ENCODE results near the gene TMEM252. TPM values are rescaled to one million over a fixed set of nuclear protein-coding genes. Genes with fewer than 3 reads are reported as not detected.

Gene TMEM252
- total RNA-seq, 1 experiment from 2014 or later, result not detected

DNA sequence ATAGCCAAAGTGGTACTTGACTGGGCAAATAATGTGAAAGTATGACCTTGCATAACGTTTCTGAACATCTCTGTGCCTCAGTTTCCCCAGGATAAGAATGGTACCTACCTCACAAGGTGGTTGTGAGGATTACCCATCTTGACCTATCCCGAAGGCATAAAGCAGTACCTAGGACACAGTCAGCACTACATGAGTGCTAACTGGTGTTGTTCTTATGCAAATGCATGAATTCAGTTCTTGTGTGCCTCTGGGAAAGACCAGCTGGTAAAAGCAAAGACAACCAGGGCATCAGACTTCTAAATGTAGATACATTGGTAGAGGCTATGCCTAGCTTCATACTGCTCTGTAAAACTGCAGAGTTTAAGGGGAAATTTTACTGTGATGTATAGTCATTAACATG is 21.8 kb upstream of the TMEM252 start:
- H3K9me3 Mint-ChIP-seq (ENCODE audit: low read depth, unreplicated experiment), result no peaks in the 10 kb centered on the region
- no TSS peak for BruUV-seq (replicated peaks)
- no peak for DNase-seq
- no peak overlapping the region for H3K27ac Mint-ChIP-seq (ENCODE audit: unreplicated experiment)
- H3K27me3 Mint-ChIP-seq (ENCODE audit: unreplicated experiment), result peaks cover 13% of the 10 kb centered on the region
- CTCF ChIA-PET, result no interaction called here
- H3K36me3 Mint-ChIP-seq (ENCODE audit: insufficient read depth, unreplicated experiment), result no peaks in the 10 kb centered on the region
- no peak overlapping the region for H3K4me3 Mint-ChIP-seq (ENCODE audit: low read depth, unreplicated experiment)
- intact Hi-C loops (cut with micrococcal nuclease; ENCODE audit: unreplicated experiment), result loop anchor here (10.0 kb wide), 2 partner anchors 58 to 218 kb away; no protein-coding TSS in a partner anchor
- H3K4me1 Mint-ChIP-seq (ENCODE audit: low read depth, unreplicated experiment), result no peaks in the 10 kb centered on the region
- TF ChIP-seq, protein P1, sequence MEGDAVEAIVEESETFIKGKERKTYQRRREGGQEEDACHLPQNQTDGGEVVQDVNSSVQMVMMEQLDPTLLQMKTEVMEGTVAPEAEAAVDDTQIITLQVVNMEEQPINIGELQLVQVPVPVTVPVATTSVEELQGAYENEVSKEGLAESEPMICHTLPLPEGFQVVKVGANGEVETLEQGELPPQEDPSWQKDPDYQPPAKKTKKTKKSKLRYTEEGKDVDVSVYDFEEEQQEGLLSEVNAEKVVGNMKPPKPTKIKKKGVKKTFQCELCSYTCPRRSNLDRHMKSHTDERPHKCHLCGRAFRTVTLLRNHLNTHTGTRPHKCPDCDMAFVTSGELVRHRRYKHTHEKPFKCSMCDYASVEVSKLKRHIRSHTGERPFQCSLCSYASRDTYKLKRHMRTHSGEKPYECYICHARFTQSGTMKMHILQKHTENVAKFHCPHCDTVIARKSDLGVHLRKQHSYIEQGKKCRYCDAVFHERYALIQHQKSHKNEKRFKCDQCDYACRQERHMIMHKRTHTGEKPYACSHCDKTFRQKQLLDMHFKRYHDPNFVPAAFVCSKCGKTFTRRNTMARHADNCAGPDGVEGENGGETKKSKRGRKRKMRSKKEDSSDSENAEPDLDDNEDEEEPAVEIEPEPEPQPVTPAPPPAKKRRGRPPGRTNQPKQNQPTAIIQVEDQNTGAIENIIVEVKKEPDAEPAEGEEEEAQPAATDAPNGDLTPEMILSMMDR (IDR thresholded peaks at IDR 0.05; ENCODE audit: unreplicated experiment), result no peak

DNA sequence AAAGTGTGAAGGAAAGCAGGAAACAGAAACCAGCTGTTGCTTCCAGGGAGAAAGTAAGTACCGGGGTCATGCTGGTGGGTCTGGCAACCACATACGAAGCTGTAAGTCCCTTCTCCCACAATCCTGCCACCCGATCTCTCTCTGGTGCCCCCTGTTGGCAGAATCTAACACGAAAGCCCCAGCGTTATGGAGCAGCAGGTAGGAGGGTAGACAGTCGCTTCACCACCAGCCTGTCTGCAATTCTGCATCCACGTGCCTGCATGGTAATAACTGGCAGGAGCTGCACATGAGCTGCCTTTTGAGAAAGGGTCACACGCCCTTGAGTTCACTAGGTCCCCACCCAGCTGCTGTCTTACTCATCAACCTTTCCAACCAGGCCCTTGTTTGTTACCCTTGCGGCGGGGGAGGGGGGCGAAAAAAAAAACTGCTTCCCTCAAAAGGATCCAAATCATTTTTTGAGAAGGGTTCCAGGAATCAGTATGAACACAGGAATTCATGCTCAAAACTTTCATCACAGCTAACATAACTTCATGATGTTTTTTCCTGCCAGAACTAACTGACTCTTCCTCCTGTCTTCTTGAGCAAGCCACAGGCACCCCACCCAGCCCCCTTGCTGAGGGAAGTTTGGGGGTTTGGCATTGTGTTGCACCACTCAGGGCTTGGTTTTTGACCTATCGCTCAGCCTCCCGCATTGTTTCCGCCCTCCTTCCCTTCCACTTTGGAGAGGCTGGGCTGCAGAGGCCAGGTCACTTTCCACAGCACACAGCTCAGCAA is 19.6 kb upstream of the TMEM252 start:
- Mint-ChIP-seq H3K4me3 (ENCODE audit: low read depth, unreplicated experiment) (no peak overlapping the region), H3K4me1 (ENCODE audit: low read depth, unreplicated experiment) (no peaks in the 10 kb centered on the region), H3K27ac (ENCODE audit: unreplicated experiment) (no peak overlapping the region), H3K27me3 (ENCODE audit: unreplicated experiment) (peaks cover 16% of the 10 kb centered on the region), H3K36me3 (ENCODE audit: insufficient read depth, unreplicated experiment) (no peaks in the 10 kb centered on the region), H3K9me3 (ENCODE audit: low read depth, unreplicated experiment) (no peaks in the 10 kb centered on the region)
- TF ChIP-seq, protein P1 (IDR thresholded peaks at IDR 0.05; ENCODE audit: unreplicated experiment), result peak; percentile 32
- CTCF ChIA-PET, result interaction anchor here (0.5 to 0.8 kb wide), 2 partner anchors 19 to 368 kb away, joined by 3 to 4 read pairs; partner anchors contain the start of gene TMEM252
- intact Hi-C loops (cut with micrococcal nuclease; ENCODE audit: unreplicated experiment), result loop anchor here (10.0 kb wide), 2 partner anchors 55 to 215 kb away; no protein-coding TSS in a partner anchor
- DNase-seq, result peak; percentile 51
- no TSS peak for BruUV-seq (replicated peaks)

DNA sequence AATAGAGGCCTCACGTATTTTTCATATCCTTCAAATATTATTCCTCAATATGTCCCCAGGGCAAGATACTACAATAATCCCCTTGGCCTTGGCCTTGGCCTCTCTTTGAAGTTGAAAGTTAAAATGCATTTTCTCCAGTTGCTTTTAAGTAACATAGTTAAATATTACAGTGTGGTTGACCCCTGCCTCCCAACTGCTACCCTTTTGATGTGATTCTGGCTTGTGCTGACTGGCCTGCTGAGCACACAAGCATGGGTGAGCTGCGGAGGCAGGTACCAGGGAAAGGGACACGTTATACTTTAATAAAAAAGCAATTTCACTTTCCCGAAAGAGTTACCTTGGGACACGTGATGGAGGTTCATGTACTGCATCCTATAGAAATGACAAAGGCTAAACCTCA is 17.9 kb upstream of the TMEM252 start:
- no peaks in the 10 kb centered on the region for H3K36me3 Mint-ChIP-seq (ENCODE audit: insufficient read depth, unreplicated experiment)
- H3K4me3 Mint-ChIP-seq (ENCODE audit: low read depth, unreplicated experiment), result no peak overlapping the region
- TF ChIP-seq, protein P1 (IDR thresholded peaks at IDR 0.05; ENCODE audit: unreplicated experiment), result no peak
- DNase-seq, result no peak
- intact Hi-C loops (cut with micrococcal nuclease; ENCODE audit: unreplicated experiment), result no loop called here
- CTCF ChIA-PET, result no interaction called here
- peaks cover 16% of the 10 kb centered on the region for H3K27me3 Mint-ChIP-seq (ENCODE audit: unreplicated experiment)
- no peaks in the 10 kb centered on the region for H3K4me1 Mint-ChIP-seq (ENCODE audit: low read depth, unreplicated experiment)
- no peak overlapping the region for H3K27ac Mint-ChIP-seq (ENCODE audit: unreplicated experiment)
- H3K9me3 Mint-ChIP-seq (ENCODE audit: low read depth, unreplicated experiment), result no peaks in the 10 kb centered on the region
- no TSS peak for BruUV-seq (replicated peaks)

DNA sequence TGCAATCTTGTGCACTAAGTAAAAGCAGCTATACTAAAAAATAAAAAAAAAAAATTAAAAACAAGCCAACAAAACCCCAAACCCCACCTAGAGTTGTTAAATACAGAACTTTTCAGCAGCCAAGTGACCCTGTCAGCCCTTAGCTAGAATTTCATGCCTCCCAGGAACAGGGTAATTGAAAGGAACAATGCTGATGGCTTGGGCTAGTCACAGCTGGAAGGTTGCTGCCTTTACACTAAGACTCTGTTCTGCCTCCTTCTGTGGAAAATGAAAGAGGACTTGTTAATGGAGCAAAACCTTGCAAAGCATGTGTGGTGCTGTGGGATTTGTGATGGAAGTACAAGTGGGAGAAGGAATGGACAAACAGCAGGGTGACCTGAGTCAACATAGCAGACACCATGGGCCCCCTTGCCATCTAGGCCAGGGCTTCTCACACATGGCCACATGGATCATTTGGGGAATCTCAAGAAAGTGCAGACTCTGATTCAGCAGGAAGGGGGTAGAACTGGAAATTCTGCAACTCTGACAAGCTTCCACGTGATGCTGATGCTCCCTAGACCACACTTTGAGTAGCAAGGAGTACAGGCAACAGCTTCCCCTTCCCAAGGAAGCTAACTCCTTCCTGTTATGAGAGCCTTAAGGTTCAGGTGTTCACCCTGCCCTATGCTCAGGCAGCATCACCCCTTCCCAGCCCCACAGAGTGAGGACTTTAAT is 14.9 kb upstream of the TMEM252 start:
- Mint-ChIP-seq H3K4me1 (ENCODE audit: low read depth, unreplicated experiment) (no peaks in the 10 kb centered on the region), H3K4me3 (ENCODE audit: low read depth, unreplicated experiment) (no peak overlapping the region), H3K27ac (ENCODE audit: unreplicated experiment) (no peak overlapping the region), H3K36me3 (ENCODE audit: insufficient read depth, unreplicated experiment) (no peaks in the 10 kb centered on the region), H3K9me3 (ENCODE audit: low read depth, unreplicated experiment) (no peaks in the 10 kb centered on the region), H3K27me3 (ENCODE audit: unreplicated experiment) (peaks cover 16% of the 10 kb centered on the region)
- no peak for DNase-seq
- TF ChIP-seq, protein P1 (IDR thresholded peaks at IDR 0.05; ENCODE audit: unreplicated experiment), result no peak
- CTCF ChIA-PET, result no interaction called here
- no TSS peak for BruUV-seq (replicated peaks)
- intact Hi-C loops (cut with micrococcal nuclease; ENCODE audit: unreplicated experiment), result no loop called here

All from Calu3 (cell line).